ENCODE data around the gene SAMD5. TPM values are rescaled to one million over a fixed set of nuclear protein-coding genes. Genes with fewer than 3 reads are reported as not detected.
"Not testable (repeated sequence)": the region's sequence is repeated elsewhere in the genome, so short reads cannot be mapped to it uniquely, and the experiment has no call there.

SAMD5 gene
- total RNA-seq, 1 experiment from 2014 or later: 6.1 TPM

- Histone ChIP-seq H3K36me3 (ENCODE audit: insufficient read depth, low read length, poor library complexity, severe bottlenecking) (no peaks in the 10 kb centered on the region), H3K9me3 (ENCODE audit: low read depth, low read length, poor library complexity, severe bottlenecking) (no peaks in the 10 kb centered on the region), H3K4me1 (ENCODE audit: insufficient read depth, low read length, poor library complexity, severe bottlenecking) (peaks cover 30% of the 10 kb centered on the region), H3K4me3 (ENCODE audit: low read depth, low read length, poor library complexity, severe bottlenecking) (no peak overlapping the region), H3K27ac (ENCODE audit: low read depth, low read length, poor library complexity, severe bottlenecking) (no peak overlapping the region), H3K27me3 (replicated peaks; ENCODE audit: insufficient read depth, low read depth, low read length, poor library complexity) (no peaks in the 10 kb centered on the region)
- POLR2A ChIA-PET (ENCODE audit: low non-redundant PET): no interaction called here
- no TSS peak for BruUV-seq (replicated peaks)
- CTCF ChIA-PET: no interaction called here
- no peak for TF ChIP-seq CTCF (conservative IDR thresholded peaks at IDR 0.05; ENCODE audit: low read depth, low read length)
- no peak for TF ChIP-seq EZH2 (IDR thresholded peaks at IDR 0.05; ENCODE audit: borderline replicate concordance, low read depth, low read length, poor library complexity, severe bottlenecking)
- intact Hi-C loops (cut with micrococcal nuclease; ENCODE audit: unreplicated experiment): no loop called here
- no peak for DNase-seq (ENCODE audit: low spot score)
These were observed 25.8 kb downstream of the SAMD5 start for GRCh38 chr6:147534116-147534860.

- H3K27ac ChIP-seq (ENCODE audit: low read depth, low read length, poor library complexity, severe bottlenecking): no peak overlapping the region
- intact Hi-C loops (cut with micrococcal nuclease; ENCODE audit: unreplicated experiment): no loop called here
- ChIA-PET CTCF (no interaction called here), POLR2A (ENCODE audit: low non-redundant PET) (interaction anchor here (0.5 kb wide), 1 partner anchor 44 kb away, joined by 3 read pairs; no protein-coding TSS in a partner anchor)
- H3K9me3 ChIP-seq (ENCODE audit: low read depth, low read length, poor library complexity, severe bottlenecking): peaks cover 9% of the 10 kb centered on the region
- BruUV-seq (replicated peaks): no TSS peak
- H3K36me3 ChIP-seq (ENCODE audit: insufficient read depth, low read length, poor library complexity, severe bottlenecking): no peaks in the 10 kb centered on the region
- peaks cover 28% of the 10 kb centered on the region for H3K4me1 ChIP-seq (ENCODE audit: insufficient read depth, low read length, poor library complexity, severe bottlenecking)
- DNase-seq (ENCODE audit: low spot score): peak; percentile 84
- H3K27me3 ChIP-seq (replicated peaks; ENCODE audit: insufficient read depth, low read depth, low read length, poor library complexity): no peaks in the 10 kb centered on the region
- H3K4me3 ChIP-seq (ENCODE audit: low read depth, low read length, poor library complexity, severe bottlenecking): no peak overlapping the region
- TF ChIP-seq EZH2 (IDR thresholded peaks at IDR 0.05; ENCODE audit: borderline replicate concordance, low read depth, low read length, poor library complexity, severe bottlenecking): no peak
- no peak for TF ChIP-seq CTCF (conservative IDR thresholded peaks at IDR 0.05; ENCODE audit: low read depth, low read length)
These were observed 30.3 kb downstream of the SAMD5 start for GRCh38 chr6:147538821-147539220.

- peak; percentile 63 for DNase-seq (ENCODE audit: low spot score)
- TF ChIP-seq CTCF (conservative IDR thresholded peaks at IDR 0.05; ENCODE audit: low read depth, low read length): no peak
- no peak for TF ChIP-seq EZH2 (IDR thresholded peaks at IDR 0.05; ENCODE audit: borderline replicate concordance, low read depth, low read length, poor library complexity, severe bottlenecking)
- H3K27me3 ChIP-seq (replicated peaks; ENCODE audit: insufficient read depth, low read depth, low read length, poor library complexity): no peaks in the 10 kb centered on the region
- H3K4me1 ChIP-seq (ENCODE audit: insufficient read depth, low read length, poor library complexity, severe bottlenecking): peaks cover 26% of the 10 kb centered on the region
- no TSS peak for BruUV-seq (replicated peaks)
- H3K27ac ChIP-seq (ENCODE audit: low read depth, low read length, poor library complexity, severe bottlenecking): peak overlapping the region; percentile 25
- CTCF ChIA-PET: no interaction called here
- peaks cover 9% of the 10 kb centered on the region for H3K9me3 ChIP-seq (ENCODE audit: low read depth, low read length, poor library complexity, severe bottlenecking)
- intact Hi-C loops (cut with micrococcal nuclease; ENCODE audit: unreplicated experiment): no loop called here
- H3K4me3 ChIP-seq (ENCODE audit: low read depth, low read length, poor library complexity, severe bottlenecking): no peak overlapping the region
- POLR2A ChIA-PET (ENCODE audit: low non-redundant PET): no interaction called here
- no peaks in the 10 kb centered on the region for H3K36me3 ChIP-seq (ENCODE audit: insufficient read depth, low read length, poor library complexity, severe bottlenecking)
These were observed 31.6 kb downstream of the SAMD5 start for GRCh38 chr6:147540075-147540474.

GRCh38 chr6:147542436-147542835 is 33.9 kb downstream of the SAMD5 start:
- intact Hi-C loops (cut with micrococcal nuclease; ENCODE audit: unreplicated experiment); BruUV-seq (replicated peaks); H3K4me3 ChIP-seq (ENCODE audit: low read depth, low read length, poor library complexity, severe bottlenecking); H3K9me3 ChIP-seq (ENCODE audit: low read depth, low read length, poor library complexity, severe bottlenecking); POLR2A ChIA-PET (ENCODE audit: low non-redundant PET); H3K27me3 ChIP-seq (replicated peaks; ENCODE audit: insufficient read depth, low read depth, low read length, poor library complexity); CTCF ChIA-PET; DNase-seq (ENCODE audit: low spot score); H3K27ac ChIP-seq (ENCODE audit: low read depth, low read length, poor library complexity, severe bottlenecking); H3K36me3 ChIP-seq (ENCODE audit: insufficient read depth, low read length, poor library complexity, severe bottlenecking): not testable (repeated sequence)
- H3K4me1 ChIP-seq (ENCODE audit: insufficient read depth, low read length, poor library complexity, severe bottlenecking): peaks cover 26% of the 10 kb centered on the region
